Measurements from ENCODE around the gene CTNNA1. TPM values are rescaled to one million over a fixed set of nuclear protein-coding genes. Genes with fewer than 3 reads are reported as not detected.

Gene CTNNA1
- total RNA-seq, 3 donors from 2014 or later (not counting 1 experiment from before 2014, with no cell fraction given) = 34.4 to 53.0 (median 49.8) TPM

- H3K4me3 Mint-ChIP-seq = no peak overlapping the region
- no peak for ATAC-seq
- H3K27me3 ChIP-seq (ENCODE audit: control insufficient read depth, insufficient read depth, low read length) = no peaks in the 10 kb centered on the region
- H3K4me1 Mint-ChIP-seq = peaks cover 0 to 2% of the 10 kb centered on the region in 2 donors
- no peak for DNase-seq
- no peaks in the 10 kb centered on the region for H3K36me3 ChIP-seq (ENCODE audit: control insufficient read depth, insufficient read depth, low read length)
- 95% methylated on average over 7 of the region's 7 CpGs for WGBS (ENCODE audit: insufficient coverage)
- intact Hi-C loops (cut with micrococcal nuclease) = no loop called here
- no peaks in the 10 kb centered on the region for H3K36me3 Mint-ChIP-seq
- TF ChIP-seq, protein P1, sequence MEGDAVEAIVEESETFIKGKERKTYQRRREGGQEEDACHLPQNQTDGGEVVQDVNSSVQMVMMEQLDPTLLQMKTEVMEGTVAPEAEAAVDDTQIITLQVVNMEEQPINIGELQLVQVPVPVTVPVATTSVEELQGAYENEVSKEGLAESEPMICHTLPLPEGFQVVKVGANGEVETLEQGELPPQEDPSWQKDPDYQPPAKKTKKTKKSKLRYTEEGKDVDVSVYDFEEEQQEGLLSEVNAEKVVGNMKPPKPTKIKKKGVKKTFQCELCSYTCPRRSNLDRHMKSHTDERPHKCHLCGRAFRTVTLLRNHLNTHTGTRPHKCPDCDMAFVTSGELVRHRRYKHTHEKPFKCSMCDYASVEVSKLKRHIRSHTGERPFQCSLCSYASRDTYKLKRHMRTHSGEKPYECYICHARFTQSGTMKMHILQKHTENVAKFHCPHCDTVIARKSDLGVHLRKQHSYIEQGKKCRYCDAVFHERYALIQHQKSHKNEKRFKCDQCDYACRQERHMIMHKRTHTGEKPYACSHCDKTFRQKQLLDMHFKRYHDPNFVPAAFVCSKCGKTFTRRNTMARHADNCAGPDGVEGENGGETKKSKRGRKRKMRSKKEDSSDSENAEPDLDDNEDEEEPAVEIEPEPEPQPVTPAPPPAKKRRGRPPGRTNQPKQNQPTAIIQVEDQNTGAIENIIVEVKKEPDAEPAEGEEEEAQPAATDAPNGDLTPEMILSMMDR (IDR thresholded peaks at IDR 0.05) = no peak
- no peaks in the 10 kb centered on the region for H3K9me3 Mint-ChIP-seq
- H3K9me3 ChIP-seq (ENCODE audit: control insufficient read depth, insufficient read depth, low read length) = no peaks in the 10 kb centered on the region
- H3K27ac ChIP-seq (ENCODE audit: low read length) = no peak overlapping the region
- no peak overlapping the region for H3K27ac Mint-ChIP-seq
- H3K4me3 ChIP-seq (ENCODE audit: low read length) = no peak overlapping the region
- H3K27me3 Mint-ChIP-seq (ENCODE audit: low read depth in 2 of 2) = no peaks in the 10 kb centered on the region
- no peaks in the 10 kb centered on the region for H3K4me1 ChIP-seq (ENCODE audit: control insufficient read depth, insufficient read depth, low read length)
Observed at GRCh38 chr5:138783976-138784375, 30.8 kb downstream of the CTNNA1 start.

GRCh38 chr5:138784590-138784989, 31.4 kb downstream of the CTNNA1 start:
- Histone ChIP-seq H3K36me3 (ENCODE audit: control insufficient read depth, insufficient read depth, low read length) (no peaks in the 10 kb centered on the region), H3K4me3 (ENCODE audit: low read length) (no peak overlapping the region), H3K27ac (ENCODE audit: low read length) (no peak overlapping the region), H3K4me1 (ENCODE audit: control insufficient read depth, insufficient read depth, low read length) (no peaks in the 10 kb centered on the region), H3K9me3 (ENCODE audit: control insufficient read depth, insufficient read depth, low read length) (no peaks in the 10 kb centered on the region), H3K27me3 (ENCODE audit: control insufficient read depth, insufficient read depth, low read length) (no peaks in the 10 kb centered on the region)
- DNase-seq = no peak
- WGBS (ENCODE audit: insufficient coverage) = 100% methylated on average over 1 of the region's 1 CpG
- Mint-ChIP-seq H3K27me3 (ENCODE audit: low read depth in 2 of 2) (no peaks in the 10 kb centered on the region), H3K27ac (no peak overlapping the region), H3K9me3 (no peaks in the 10 kb centered on the region), H3K4me3 (no peak overlapping the region), H3K4me1 (peaks cover under 1 to 8% of the 10 kb centered on the region in 2 donors), H3K36me3 (no peaks in the 10 kb centered on the region)
- TF ChIP-seq, protein P1 (IDR thresholded peaks at IDR 0.05) = no peak
- ATAC-seq = no peak
- intact Hi-C loops (cut with micrococcal nuclease) = no loop called here

DNA sequence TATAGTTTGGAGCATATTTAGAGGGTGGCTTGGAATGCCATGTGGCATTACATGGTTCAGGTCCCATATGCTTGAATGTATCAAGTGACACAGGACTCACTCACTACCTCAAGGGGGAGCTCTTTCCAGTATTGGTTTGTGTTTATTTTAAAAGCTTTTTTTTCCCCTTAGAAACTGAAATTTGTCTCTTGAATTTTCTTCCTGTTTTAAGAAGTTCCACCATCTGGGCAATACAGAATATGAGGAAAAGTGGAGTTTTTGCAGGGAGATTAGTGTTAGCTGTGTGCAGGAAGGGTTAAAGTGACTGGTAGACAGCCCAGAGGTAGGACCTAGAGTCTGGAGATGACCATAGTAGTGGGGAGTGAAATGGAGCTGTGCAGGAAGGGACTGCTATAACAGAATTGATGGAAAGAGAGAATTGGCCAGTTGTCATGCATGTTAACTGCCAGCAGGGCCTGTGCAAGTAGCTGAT, 36.6 kb downstream of the CTNNA1 start:
- Mint-ChIP-seq H3K27me3 (ENCODE audit: low read depth in 2 of 2) (no peaks in the 10 kb centered on the region), H3K27ac (peak overlapping the region in 1 of 2 donors; percentile 53), H3K36me3 (no peaks in the 10 kb centered on the region), H3K9me3 (no peaks in the 10 kb centered on the region), H3K4me1 (peaks cover 27 to 33% of the 10 kb centered on the region in 2 donors), H3K4me3 (peak overlapping the region; percentile 60)
- ATAC-seq (peak in 2 of 3 donors; percentile 39 to 44), DNase-seq (peak in 1 of 2 donors; percentile 60)
- TF ChIP-seq, protein P1 (IDR thresholded peaks at IDR 0.05) = peak; percentile 60
- no peaks in the 10 kb centered on the region for H3K9me3 ChIP-seq (ENCODE audit: control insufficient read depth, insufficient read depth, low read length)
- no peak overlapping the region for H3K27ac ChIP-seq (ENCODE audit: low read length)
- no peaks in the 10 kb centered on the region for H3K36me3 ChIP-seq (ENCODE audit: control insufficient read depth, insufficient read depth, low read length)
- no peaks in the 10 kb centered on the region for H3K4me1 ChIP-seq (ENCODE audit: control insufficient read depth, insufficient read depth, low read length)
- no peak overlapping the region for H3K4me3 ChIP-seq (ENCODE audit: low read length)
- H3K27me3 ChIP-seq (ENCODE audit: control insufficient read depth, insufficient read depth, low read length) = no peaks in the 10 kb centered on the region
- intact Hi-C loops (cut with micrococcal nuclease) = no loop called here

DNA sequence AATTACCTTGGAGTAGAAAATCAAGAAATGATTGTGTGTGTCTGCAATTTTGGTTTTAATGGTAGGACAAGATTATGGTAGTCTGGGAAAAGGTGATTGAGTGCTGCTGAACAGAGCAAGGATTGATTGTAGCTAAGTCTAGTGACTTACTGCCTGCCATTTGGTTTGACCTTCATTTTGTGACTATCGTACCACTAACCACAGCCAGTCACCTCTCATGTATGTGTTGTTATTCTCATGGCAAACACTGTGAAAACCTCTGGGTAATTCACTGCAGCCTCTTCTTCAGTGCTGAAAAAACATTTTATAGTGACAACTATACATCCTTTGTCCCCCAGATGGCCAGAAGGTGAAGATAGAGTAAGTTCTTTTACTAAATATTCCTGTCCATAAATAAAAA, 37.5 kb downstream of the CTNNA1 start:
- peak; percentile 84 to 94 (median 90) for ATAC-seq
- WGBS (ENCODE audit: insufficient coverage) = 13% methylated on average over 1 of the region's 1 CpG
- peak in 1 of 2 donors; percentile 19 for DNase-seq

More for the DNA sequence above, 37.5 kb downstream of the CTNNA1 start:
- H3K27ac ChIP-seq (ENCODE audit: low read length) = no peak overlapping the region
- H3K4me3 ChIP-seq (ENCODE audit: low read length) = no peak overlapping the region
- intact Hi-C loops (cut with micrococcal nuclease) = no loop called here
- H3K4me3 Mint-ChIP-seq = peak overlapping the region; percentile 47
- no peaks in the 10 kb centered on the region for H3K36me3 Mint-ChIP-seq
- H3K4me1 Mint-ChIP-seq = peaks cover 27 to 33% of the 10 kb centered on the region in 2 donors
- H3K9me3 Mint-ChIP-seq = no peaks in the 10 kb centered on the region
- no peaks in the 10 kb centered on the region for H3K36me3 ChIP-seq (ENCODE audit: control insufficient read depth, insufficient read depth, low read length)
- H3K9me3 ChIP-seq (ENCODE audit: control insufficient read depth, insufficient read depth, low read length) = no peaks in the 10 kb centered on the region
- no peaks in the 10 kb centered on the region for H3K27me3 ChIP-seq (ENCODE audit: control insufficient read depth, insufficient read depth, low read length)
- TF ChIP-seq, protein P1 (IDR thresholded peaks at IDR 0.05) = no peak
- H3K27ac Mint-ChIP-seq = peak overlapping the region; percentile 53 to 68
- H3K4me1 ChIP-seq (ENCODE audit: control insufficient read depth, insufficient read depth, low read length) = no peaks in the 10 kb centered on the region
- no peaks in the 10 kb centered on the region for H3K27me3 Mint-ChIP-seq (ENCODE audit: low read depth in 2 of 2)

Data from natural killer cell (primary cell).